ENCODE measurements around the gene EIPR1.

Gene EIPR1

DNA sequence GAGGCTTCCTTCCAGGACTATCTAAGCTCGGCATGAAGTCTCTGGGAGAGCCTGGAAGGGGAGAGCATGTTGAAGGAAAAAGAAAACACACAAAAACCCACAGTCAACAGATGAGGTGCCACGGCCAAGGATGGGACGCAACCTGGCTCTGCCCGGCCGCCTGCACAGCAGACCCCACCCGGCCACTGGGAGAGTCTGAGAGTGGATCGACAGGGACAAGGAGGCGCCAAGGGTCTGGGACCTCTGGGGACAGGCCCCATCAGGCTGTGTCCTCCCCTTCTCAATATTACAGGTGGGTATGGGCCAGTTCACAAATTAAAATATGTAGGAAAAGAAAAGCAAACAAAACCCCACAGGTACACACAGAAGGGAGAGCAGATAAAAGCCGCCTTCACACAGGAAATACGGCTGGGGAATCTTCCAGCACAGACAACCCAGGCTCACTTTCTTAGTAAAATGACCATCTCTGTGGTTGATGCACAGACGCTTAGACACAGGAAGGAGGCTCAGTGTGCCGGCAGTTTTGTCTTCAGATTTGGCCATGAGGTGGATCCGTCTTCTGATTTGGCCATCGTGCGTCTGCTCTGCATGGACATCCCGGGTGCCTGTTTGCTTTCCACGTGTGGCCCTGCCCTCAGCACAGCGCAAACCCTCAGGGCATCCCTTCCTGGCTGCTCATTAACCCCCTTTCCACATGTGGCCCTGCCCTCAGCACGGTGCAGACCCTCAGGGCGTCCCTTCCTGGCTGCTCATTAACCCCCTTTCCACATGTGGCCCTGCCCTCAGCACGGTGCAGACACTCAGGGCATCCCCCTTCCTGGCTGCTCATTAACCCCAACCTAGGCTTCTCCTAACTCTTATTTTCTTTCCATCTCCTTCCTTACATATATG is 138.4 kb downstream of the EIPR1 start:
- FAIRE-seq (no peak), DNase-seq (ENCODE audit: insufficient read length, low spot score) (no peak)
- TF ChIP-seq POLR2A (IDR thresholded peaks at IDR 0.05; ENCODE audit: low read depth, low read length): no peak

DNA sequence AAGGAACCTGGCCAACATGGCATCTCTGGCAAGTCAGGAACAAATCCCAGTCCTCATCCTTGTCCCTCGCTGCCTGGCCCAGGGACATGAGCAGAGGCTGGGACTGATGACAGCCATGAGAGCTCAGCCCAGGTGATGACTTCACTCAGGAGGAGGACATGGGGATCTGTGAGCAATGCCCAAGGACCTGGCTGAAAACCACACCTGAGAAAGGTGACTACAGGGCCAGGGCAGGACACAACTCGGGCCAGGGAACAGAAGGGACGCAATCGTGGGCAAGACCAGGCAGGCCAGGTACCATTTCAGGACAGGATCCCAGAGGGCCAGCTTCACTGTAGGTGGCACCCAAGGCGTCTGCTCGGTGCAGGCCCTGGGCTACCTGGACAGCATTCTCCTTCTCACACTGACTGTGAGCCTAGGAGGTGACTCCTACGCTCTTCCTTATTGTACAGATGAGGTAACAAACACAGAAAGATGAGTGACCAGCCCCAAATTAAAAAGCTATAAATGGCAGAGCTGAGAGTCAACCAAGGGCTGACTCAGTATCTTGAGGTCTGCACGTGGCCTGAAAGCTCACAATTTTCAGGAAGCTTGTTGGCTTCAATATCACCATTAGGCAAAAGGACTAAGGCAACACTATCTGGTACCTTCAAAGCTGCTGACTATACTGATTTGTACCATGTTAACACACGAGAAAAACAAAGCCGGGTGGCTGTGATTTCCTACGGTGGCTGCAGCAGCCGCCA is 141.1 kb downstream of the EIPR1 start:
- DNase-seq (ENCODE audit: insufficient read length, low spot score) (no peak), FAIRE-seq (no peak)
- TF ChIP-seq POLR2A (IDR thresholded peaks at IDR 0.05; ENCODE audit: low read depth, low read length): no peak

GRCh38 chr2:3233877-3234276 is 143.7 kb downstream of the EIPR1 start:
- DNase-seq (ENCODE audit: insufficient read length, low spot score) (no peak), FAIRE-seq (no peak)
- no peak for TF ChIP-seq POLR2A (IDR thresholded peaks at IDR 0.05; ENCODE audit: low read depth, low read length)

DNA sequence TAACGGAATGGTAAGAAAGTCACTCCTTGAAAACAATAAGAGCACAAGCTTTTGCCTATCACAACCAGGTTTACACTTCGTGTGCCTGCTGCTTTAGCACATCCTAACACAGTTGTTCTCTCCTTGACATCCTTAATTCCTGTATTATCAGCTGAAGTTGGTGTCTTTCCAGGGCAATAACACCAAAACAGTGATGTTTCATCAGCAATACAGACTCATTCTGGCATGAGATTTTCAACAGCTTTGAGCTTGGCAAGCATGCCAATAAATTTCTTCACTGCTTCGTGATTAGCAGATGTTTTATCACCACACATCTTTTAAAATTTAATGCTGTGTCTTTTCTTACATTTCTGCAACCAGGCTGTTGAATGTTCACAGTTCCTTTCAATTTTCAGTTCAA is 148.4 kb downstream of the EIPR1 start:
- no peak for FAIRE-seq
- DNase-seq (ENCODE audit: insufficient read length, low spot score): no peak
- TF ChIP-seq POLR2A (IDR thresholded peaks at IDR 0.05; ENCODE audit: low read depth, low read length): no peak

DNA sequence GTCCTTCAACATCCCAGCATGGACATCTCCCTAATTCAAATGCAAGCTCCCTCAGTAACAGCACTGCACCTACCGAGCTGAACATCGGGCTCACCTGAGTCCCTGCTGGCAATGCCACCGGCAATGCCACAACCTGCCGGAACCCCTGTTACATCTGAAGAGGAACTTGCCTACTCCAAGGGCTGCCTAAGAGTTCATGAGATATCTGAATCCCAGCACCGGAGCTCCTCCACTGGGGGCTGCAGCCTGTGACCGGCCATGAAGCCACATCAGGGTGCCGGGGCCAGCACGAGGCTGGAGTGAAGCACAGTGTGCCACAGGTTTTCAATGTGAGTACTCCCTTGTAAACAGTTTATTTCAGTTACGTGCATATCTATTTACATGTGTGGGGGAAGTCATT is 152.9 kb downstream of the EIPR1 start:
- DNase-seq (ENCODE audit: insufficient read length, low spot score): no peak
- no peak for FAIRE-seq
- no peak for TF ChIP-seq POLR2A (IDR thresholded peaks at IDR 0.05; ENCODE audit: low read depth, low read length)

GRCh38 chr2:3223080-3223923 is 154.3 kb downstream of the EIPR1 start:
- FAIRE-seq (no peak), DNase-seq (ENCODE audit: insufficient read length, low spot score) (no peak)
- TF ChIP-seq POLR2A (IDR thresholded peaks at IDR 0.05; ENCODE audit: low read depth, low read length): no peak

- DNase-seq (ENCODE audit: insufficient read length, low spot score) (no peak), FAIRE-seq (no peak)
- no peak for TF ChIP-seq POLR2A (IDR thresholded peaks at IDR 0.05; ENCODE audit: low read depth, low read length)
These were observed 155.0 kb downstream of the EIPR1 start for GRCh38 chr2:3222636-3223035.

GRCh38 chr2:3219536-3219935 is 158.1 kb downstream of the EIPR1 start:
- TF ChIP-seq POLR2A (IDR thresholded peaks at IDR 0.05; ENCODE audit: low read depth, low read length): no peak
- FAIRE-seq (no peak), DNase-seq (ENCODE audit: insufficient read length, low spot score) (no peak)

DNA sequence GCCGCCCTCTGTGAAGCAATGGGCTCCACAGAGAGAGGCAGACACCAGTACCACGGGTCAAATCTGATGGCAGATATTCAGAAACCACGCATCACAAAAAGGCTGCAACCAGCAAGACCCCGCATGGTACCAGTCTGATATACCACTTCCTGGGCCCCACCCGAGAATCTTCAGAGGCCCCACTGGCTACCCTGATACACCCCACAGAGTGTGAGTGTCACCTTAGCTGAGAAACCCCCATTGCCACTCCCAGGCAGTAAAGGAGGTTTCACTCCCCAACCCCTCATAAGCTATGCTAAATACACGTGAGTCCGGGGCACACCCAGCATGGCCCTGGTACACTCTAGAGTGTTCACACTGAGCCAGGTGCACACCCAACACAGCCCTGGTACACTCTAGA is 160.0 kb downstream of the EIPR1 start:
- no peak for FAIRE-seq
- DNase-seq (ENCODE audit: insufficient read length, low spot score): no peak
- TF ChIP-seq POLR2A (IDR thresholded peaks at IDR 0.05; ENCODE audit: low read depth, low read length): no peak

DNA sequence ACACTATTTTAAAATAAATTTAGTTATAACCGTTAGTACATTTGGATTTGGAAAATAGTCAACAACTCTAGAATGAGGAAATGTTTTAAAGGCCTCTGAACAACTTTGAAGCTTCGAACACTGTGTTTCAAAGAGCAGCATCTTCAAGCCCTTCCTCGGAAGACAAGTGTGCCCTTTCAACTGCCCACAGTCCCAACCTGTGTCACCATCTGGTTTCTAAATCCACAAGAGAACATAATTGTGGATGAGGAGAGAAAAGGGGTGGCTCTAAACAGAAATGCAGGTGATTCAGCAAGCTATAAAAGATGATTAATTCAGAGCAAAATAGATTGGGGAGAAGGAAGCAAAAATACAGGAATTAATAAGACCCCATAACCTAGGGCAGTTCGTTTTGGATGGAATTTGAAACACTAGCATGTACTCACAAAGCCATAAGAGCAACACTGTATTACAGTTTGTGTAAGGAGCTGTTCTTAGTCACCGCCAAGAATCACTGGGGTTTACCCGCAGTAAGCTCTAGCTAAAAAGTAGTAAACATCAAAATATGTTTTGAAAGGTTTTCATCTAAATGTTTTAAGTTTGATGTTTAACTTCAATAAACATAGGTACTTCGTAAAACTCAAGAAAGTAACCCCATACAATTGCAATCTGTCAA is 160.7 kb downstream of the EIPR1 start:
- TF ChIP-seq POLR2A (IDR thresholded peaks at IDR 0.05; ENCODE audit: low read depth, low read length): no peak
- DNase-seq (ENCODE audit: insufficient read length, low spot score) (no peak), FAIRE-seq (no peak)

GRCh38 chr2:3214806-3215404 is 162.7 kb downstream of the EIPR1 start:
- DNase-seq (ENCODE audit: insufficient read length, low spot score) (no peak), FAIRE-seq (no peak)
- TF ChIP-seq POLR2A (IDR thresholded peaks at IDR 0.05; ENCODE audit: low read depth, low read length): no peak

- DNase-seq (ENCODE audit: insufficient read length, low spot score): no peak
- no peak for TF ChIP-seq POLR2A (IDR thresholded peaks at IDR 0.05; ENCODE audit: low read depth, low read length)
- FAIRE-seq: no peak
These were observed 163.6 kb downstream of the EIPR1 start for GRCh38 chr2:3214065-3214464.

DNA sequence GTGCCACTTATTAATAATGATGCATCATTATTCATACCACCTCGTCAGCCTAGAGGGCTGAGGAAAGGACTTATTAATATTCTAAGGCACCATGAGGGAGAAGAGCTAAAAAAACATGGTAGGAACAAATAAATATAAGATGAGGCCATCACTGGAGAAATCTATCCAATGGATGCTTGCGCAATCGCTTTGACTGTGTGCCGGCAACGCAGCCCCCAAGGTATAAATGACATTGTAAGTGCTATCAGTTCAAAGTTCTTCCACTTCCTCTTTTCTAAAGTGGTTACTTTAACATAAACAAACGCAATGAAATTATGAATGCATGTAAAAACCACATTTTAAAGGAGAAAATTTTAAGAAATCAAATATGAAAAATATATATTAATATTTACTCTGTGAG is 164.6 kb downstream of the EIPR1 start:
- FAIRE-seq: no peak
- DNase-seq (ENCODE audit: insufficient read length, low spot score): no peak
- TF ChIP-seq POLR2A (IDR thresholded peaks at IDR 0.05; ENCODE audit: low read depth, low read length): no peak
